Measurements from ENCODE around the gene MTX2. TPM values are rescaled to one million over a fixed set of nuclear protein-coding genes. Genes with fewer than 3 reads are reported as not detected.

Gene MTX2
- total RNA-seq, 1 donor from 2014 or later: 26.0 TPM

Other genes starting within 250 kb of the MTX2 start
- not detected in 2 replicates for gene EVX2, start 185.5 kb upstream of the MTX2 start, total RNA-seq
- gene HOXD13, start 176.7 kb upstream of the MTX2 start, total RNA-seq: not detected in 2 replicates
- not detected in 2 replicates for gene HOXD12, start 169.6 kb upstream of the MTX2 start, total RNA-seq
- not detected in 2 replicates for gene HOXD11, start 162.2 kb upstream of the MTX2 start, total RNA-seq
- not detected in 2 replicates for gene HOXD10, start 152.7 kb upstream of the MTX2 start, total RNA-seq
- gene HOXD9, start 146.7 kb upstream of the MTX2 start, total RNA-seq: not detected in 2 replicates
- gene HOXD8, start 139.7 kb upstream of the MTX2 start, total RNA-seq: not detected in 2 replicates
- not detected in 2 replicates for gene HOXD4, start 117.9 kb upstream of the MTX2 start, total RNA-seq
- gene HOXD3, start 112.1 kb upstream of the MTX2 start, total RNA-seq: not detected in 2 replicates
- gene HOXD1, start 80.8 kb upstream of the MTX2 start, total RNA-seq: not detected in 2 replicates